HL-60/S4 (cell line): ENCODE data around the gene TFG.

Experiments used
- in situ Hi-C: fragments of 300-500 bp; cut with MboI; formaldehyde crosslinking; loops from 2 replicates; pipeline ENCODE4 v1.14.3; 2022; ENCODE audit warnings: low sequenced_read_pairs

Gene TFG

GRCh38 chr3:100703865-100704264 lies 5.4 kb upstream of the TFG start:
- in situ Hi-C loops, result no loop called here

- in situ Hi-C loops, result no loop called here
Observed at GRCh38 chr3:100706365-100706764, 2.9 kb upstream of the TFG start.

- in situ Hi-C loops, result no loop called here
Observed at GRCh38 chr3:100708644-100708988, 678 bp upstream of the TFG start.

- in situ Hi-C loops, result no loop called here
Observed at GRCh38 chr3:100709842-100710260, 557 bp downstream of the TFG start.

- in situ Hi-C loops, result no loop called here
Observed at GRCh38 chr3:100710261-100710968, 1.1 kb downstream of the TFG start.

- in situ Hi-C loops, result no loop called here
Observed at GRCh38 chr3:100715176-100715575, 5.9 kb downstream of the TFG start.

GRCh38 chr3:100717063-100717462 lies 7.8 kb downstream of the TFG start:
- in situ Hi-C loops, result no loop called here

GRCh38 chr3:100717637-100718487 lies 8.6 kb downstream of the TFG start:
- in situ Hi-C loops, result no loop called here

GRCh38 chr3:100719136-100719535 lies 9.8 kb downstream of the TFG start:
- in situ Hi-C loops, result no loop called here

GRCh38 chr3:100720426-100720825 lies 11.1 kb downstream of the TFG start:
- in situ Hi-C loops, result no loop called here

GRCh38 chr3:100725935-100726513 lies 16.7 kb downstream of the TFG start:
- in situ Hi-C loops, result no loop called here

GRCh38 chr3:100726706-100727105 lies 17.4 kb downstream of the TFG start:
- in situ Hi-C loops, result no loop called here

- in situ Hi-C loops, result no loop called here
Observed at GRCh38 chr3:100730524-100730923, 21.2 kb downstream of the TFG start.

GRCh38 chr3:100732435-100732834 lies 23.1 kb downstream of the TFG start:
- in situ Hi-C loops, result no loop called here

- in situ Hi-C loops, result no loop called here
Observed at GRCh38 chr3:100737334-100737733, 28.0 kb downstream of the TFG start.

- in situ Hi-C loops, result no loop called here
Observed at GRCh38 chr3:100740207-100740606, 30.9 kb downstream of the TFG start.

GRCh38 chr3:100743535-100743934 lies 34.2 kb downstream of the TFG start:
- in situ Hi-C loops, result no loop called here

- in situ Hi-C loops, result no loop called here
Observed at GRCh38 chr3:100744671-100745070, 35.4 kb downstream of the TFG start.

- in situ Hi-C loops, result no loop called here
Observed at GRCh38 chr3:100745617-100746016, 36.3 kb downstream of the TFG start.

- in situ Hi-C loops, result no loop called here
Observed at GRCh38 chr3:100746092-100746491, 36.8 kb downstream of the TFG start.

- in situ Hi-C loops, result no loop called here
Observed at GRCh38 chr3:100748220-100748619, 38.9 kb downstream of the TFG start.

- in situ Hi-C loops, result no loop called here
Observed at GRCh38 chr3:100748967-100749366, 39.7 kb downstream of the TFG start.
